HUDEP-2 (cell line): Measurements from ENCODE around the gene KCNH6.

ENCODE experiments used
- DNase-seq, 76 experiments: peaks; one replicate each; lab custom pipeline; 2025; ENCODE audit not compliant: unreplicated experiment in 76 of 76; lab: John Stamatoyannopoulos, UW

The KCNH6 gene

GRCh38 chr17:63531022-63531965 lies 8.1 kb downstream of the KCNH6 start:
- no peak for DNase-seq

GRCh38 chr17:63533433-63534077 lies 10.4 kb downstream of the KCNH6 start:
- no peak for DNase-seq

DNA sequence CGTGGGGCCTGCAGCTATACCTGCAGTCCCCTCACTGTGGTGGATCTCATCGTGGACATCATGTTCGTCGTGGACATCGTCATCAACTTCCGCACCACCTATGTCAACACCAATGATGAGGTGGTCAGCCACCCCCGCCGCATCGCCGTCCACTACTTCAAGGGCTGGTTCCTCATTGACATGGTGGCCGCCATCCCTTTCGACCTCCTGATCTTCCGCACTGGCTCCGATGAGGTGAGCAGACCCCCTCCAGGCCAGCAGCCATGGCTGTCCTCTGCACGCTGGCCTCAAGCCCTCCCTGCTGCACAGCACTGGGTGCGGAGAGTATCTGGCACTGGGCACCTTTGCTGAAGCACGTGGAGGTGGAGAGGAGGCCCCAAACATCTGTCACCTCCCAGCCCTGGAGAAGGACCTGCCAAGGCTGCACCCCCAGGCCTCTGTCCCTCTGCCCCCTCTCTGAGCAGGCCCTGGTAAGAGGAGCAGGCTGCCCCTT lies 11.0 kb downstream of the KCNH6 start:
- DNase-seq: no peak

DNA sequence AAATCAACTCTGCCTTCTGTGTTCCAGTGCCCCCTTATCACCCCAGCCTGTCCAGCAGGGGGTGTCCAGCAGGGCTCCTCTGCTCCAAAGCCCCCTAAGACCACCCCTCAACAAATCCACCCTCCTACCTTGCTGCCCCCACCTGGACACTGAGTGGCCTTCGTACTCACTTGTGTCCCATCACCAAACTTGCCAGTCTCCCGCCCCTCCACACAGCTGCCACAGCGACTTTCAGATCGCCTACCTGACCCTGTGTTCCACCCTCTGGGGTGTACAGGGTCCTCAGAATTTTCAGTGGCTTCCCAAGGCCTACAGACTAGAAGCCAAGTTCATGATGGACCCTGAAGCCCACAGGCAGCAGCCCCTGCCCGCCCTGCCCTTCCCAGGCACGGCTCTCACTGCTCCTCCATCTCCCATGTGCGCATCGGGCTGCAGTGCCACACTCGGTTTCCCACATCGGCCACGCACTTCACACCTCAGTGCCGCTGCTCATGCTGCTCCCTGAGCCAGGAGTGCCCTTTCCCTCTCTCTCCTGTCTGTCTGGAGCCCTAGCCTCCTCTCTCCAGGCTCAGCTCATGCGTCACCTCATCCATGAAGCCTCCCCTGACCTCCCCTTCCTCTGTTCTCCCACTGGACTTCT lies 11.8 kb downstream of the KCNH6 start:
- DNase-seq: no peak

DNA sequence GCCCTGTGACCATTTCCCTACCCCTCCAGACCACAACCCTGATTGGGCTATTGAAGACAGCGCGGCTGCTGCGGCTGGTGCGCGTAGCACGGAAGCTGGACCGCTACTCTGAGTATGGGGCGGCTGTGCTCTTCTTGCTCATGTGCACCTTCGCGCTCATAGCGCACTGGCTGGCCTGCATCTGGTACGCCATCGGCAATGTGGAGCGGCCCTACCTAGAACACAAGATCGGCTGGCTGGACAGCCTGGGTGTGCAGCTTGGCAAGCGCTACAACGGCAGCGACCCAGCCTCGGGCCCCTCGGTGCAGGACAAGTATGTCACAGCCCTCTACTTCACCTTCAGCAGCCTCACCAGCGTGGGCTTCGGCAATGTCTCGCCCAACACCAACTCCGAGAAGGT lies 12.5 kb downstream of the KCNH6 start:
- DNase-seq: no peak

- no peak for DNase-seq
Measured at GRCh38 chr17:63537001-63537400, 13.8 kb downstream of the KCNH6 start.

DNA sequence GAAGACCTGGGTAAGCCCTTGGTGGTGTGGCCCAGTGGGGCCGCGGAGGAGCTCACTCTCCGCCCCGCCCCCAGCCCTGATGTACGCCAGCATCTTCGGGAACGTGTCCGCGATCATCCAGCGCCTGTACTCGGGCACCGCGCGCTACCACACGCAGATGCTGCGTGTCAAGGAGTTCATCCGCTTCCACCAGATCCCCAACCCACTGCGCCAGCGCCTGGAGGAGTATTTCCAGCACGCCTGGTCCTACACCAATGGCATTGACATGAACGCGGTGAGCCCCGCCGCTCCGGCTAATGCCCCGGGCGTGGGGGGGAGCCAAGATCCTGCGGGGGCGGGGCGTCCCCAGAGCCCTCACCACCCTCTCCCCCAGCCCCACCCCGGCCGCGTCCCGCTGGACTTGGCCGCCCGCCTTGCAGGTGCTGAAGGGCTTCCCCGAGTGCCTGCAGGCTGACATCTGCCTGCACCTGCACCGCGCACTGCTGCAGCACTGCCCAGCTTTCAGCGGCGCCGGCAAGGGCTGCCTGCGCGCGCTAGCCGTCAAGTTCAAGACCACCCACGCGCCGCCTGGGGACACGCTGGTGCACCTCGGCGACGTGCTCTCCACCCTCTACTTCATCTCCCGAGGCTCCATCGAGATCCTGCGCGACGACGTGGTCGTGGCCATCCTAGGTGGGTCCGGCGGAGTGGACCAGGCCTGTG lies 15.0 kb downstream of the KCNH6 start:
- no peak for DNase-seq

GRCh38 chr17:63538693-63539595 lies 15.8 kb downstream of the KCNH6 start:
- DNase-seq: no peak

GRCh38 chr17:63540590-63540989 lies 17.4 kb downstream of the KCNH6 start:
- DNase-seq: no peak

DNA sequence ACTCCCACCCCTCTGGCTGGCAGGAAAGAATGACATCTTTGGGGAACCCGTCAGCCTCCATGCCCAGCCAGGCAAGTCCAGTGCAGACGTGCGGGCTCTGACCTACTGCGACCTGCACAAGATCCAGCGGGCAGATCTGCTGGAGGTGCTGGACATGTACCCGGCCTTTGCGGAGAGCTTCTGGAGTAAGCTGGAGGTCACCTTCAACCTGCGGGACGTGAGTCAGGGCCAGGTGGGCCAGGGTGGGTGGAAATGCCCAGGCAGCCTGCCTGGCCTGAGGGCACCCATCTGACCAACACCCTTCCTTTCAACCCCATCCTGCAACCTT lies 19.0 kb downstream of the KCNH6 start:
- DNase-seq: no peak

DNA sequence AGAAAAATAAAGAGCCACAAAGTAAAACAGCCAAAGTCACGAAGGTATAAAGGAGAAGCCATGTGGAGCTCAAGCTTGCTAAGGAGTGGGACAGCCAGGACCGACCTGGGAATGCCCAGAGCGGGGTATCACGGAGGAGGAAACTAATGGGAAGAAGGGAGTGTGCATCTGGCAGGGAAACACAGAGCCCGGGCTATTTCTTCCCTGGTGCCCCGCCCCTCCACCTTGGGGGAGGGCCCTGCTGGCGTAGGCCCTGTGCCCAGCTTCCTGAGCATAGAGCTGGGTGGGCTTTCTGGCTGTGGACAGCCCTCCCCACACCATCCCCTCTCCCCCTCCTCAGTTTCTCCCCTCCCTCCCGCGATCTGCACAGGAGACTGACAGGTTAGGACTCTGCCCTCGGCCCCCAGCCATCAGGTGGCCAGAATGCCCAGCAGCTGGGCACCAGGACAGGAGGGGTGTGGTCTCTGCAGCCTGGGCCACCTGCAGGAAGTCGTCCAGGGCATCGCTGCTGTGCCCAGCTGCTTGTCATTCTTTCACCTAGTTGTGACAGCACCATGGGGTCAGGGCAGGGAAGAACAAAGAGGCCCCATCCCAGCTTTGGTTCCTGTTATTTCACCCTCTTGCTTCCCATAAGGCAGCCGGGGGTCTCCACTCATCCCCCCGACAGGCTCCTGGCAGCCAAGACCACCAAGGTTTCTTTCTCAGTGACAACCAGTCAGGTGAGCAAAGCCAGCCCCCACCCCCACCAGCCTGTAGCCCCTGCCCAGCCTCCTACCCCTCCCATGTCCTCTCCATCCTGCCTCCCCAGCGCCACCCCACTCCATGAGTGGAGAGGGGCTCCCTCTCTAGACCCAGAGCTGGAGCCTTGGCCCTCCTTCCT lies 20.0 kb downstream of the KCNH6 start:
- no peak for DNase-seq

DNA sequence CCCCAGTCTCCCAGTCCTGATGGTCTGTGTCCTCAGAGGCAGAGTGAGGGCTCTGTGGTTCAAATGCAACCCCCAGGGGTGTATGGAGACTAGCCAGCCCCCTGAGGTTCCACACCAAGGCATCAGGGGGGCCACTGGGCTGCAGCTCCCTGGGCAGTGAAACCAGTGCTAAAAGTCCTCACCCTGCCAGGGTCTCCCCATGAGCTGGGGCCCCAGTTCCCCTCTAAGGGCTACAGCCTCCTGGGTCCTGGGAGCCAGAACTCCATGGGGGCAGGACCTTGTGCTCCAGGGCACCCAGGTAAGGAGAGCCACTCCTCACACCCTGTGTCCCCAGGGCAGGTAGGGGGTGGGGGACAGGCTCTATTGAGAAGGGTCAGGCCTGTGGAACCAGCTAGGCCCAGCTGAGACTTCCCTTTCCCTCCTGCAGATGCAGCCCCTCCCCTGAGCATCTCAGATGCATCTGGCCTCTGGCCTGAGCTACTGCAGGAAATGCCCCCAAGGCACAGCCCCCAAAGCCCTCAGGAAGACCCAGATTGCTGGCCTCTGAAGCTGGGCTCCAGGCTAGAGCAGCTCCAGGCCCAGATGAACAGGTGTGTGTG lies 20.8 kb downstream of the KCNH6 start:
- no peak for DNase-seq

DNA sequence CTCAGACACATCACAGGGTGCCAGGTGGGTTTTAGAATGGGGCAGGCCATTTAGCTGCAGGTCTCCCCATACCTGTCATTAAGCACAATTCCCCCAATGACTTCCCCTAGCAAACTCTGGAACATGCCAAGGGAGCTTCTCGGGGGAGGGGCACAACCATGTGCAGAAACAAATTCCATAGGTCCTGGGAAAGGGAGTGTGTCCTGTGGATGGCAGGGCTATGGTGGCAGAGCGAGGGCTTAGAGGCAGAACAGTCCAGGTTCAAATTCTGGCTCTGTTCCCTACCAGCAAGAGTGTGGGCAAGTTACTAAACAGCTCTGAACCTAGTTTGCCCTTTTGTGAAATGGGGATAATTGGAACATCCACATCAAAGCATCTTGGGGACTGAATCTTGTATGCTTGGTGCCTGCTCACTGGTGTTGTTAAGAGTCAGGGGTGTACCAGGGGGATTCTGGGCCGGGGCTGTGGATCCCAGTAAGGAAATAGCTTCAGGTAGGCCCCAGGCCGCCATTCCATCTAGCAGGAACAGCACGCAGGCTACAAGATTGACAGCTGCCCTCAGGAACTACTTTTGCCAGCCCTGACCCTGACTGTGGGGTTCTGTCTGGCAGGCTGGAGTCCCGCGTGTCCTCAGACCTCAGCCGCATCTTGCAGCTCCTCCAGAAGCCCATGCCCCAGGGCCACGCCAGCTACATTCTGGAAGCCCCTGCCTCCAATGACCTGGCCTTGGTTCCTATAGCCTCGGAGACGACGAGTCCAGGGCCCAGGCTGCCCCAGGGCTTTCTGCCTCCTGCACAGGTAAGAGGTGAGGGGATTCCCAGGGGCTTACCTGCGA lies 21.5 kb downstream of the KCNH6 start:
- no peak for DNase-seq

- no peak for DNase-seq
Measured at GRCh38 chr17:63546308-63547082, 23.3 kb downstream of the KCNH6 start.

- no peak for DNase-seq
Measured at GRCh38 chr17:63547083-63547523, 23.9 kb downstream of the KCNH6 start.

DNA sequence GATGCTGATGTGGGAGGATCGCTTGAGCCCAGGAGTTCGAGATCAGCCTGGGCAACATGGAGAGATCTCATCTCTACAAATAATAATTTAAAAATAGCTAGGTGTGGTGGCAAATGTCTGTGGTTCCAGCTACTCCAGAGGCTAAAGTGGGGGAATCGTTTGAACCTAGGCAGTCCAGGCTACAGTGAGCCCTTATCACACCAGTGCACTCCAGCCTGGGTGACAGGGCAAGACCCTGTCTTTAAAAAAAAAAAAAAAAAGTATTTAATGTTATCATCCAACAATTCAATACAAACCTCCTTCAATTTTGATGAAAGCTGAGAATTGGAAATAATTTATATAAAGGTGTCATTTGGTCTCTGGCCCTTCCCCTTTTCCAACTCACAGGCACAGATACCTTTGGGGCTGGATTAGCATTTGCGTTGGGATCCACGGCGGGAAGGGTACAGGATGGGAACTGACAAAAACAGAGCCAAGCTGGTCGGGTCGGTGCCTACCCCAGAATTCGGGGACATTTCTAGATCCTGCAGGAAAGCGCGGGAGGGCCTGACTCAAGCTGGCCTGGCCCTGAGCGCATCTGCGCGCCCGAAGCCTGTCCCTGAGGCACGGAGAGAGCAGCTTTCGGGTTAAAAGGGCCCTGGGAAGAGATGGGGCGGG lies 26.3 kb downstream of the KCNH6 start:
- DNase-seq: peak in 40 of 76 experiments; percentile 5 to 67 (median 32)
